H7 (cell line): Measurements from ENCODE around the gene FAM234A. TPM values are rescaled to one million over a fixed set of nuclear protein-coding genes. Genes with fewer than 3 reads are reported as not detected.
A peak's percentile ranks its signal among the peaks of the same experiment; 100 is the strongest.
"Not testable (repeated sequence)": the region's sequence is repeated elsewhere in the genome, so short reads cannot be mapped to it uniquely, and the experiment has no call there.

Experiments used
- DNase-seq: peaks from one replicate; pipeline ENCODE4 v3.0.0; 2012
- H3K27me3 ChIP-seq: 2 replicates; pipeline ENCODE4 v1.6.0; 2011; ENCODE audit warnings: mild to moderate bottlenecking, low read length; ENCODE audit not compliant: control insufficient read depth, insufficient read depth
- H3K36me3 ChIP-seq: replicated peaks from 2 replicates; pipeline ENCODE4 v1.5.1; 2011; ENCODE audit warnings: low read length; ENCODE audit not compliant: control insufficient read depth, insufficient read depth
- H3K4me3 ChIP-seq: 2 replicates; pipeline ENCODE4 v1.5.1; 2011; ENCODE audit warnings: low read depth, mild to moderate bottlenecking, control low read depth, low read length, moderate library complexity; ENCODE audit not compliant: insufficient read depth
- total RNA-seq: library from RNA; depleted of rRNA; stranded (reverse); fragments of >200 nt; shearing (Covaris generic); gene quantifications from 2 replicates; pipeline ENCODE4 v1.2.3, GENCODE V29; 2014

FAM234A gene
- total RNA-seq, 1 experiment from 2014 or later = 106 TPM

DNA sequence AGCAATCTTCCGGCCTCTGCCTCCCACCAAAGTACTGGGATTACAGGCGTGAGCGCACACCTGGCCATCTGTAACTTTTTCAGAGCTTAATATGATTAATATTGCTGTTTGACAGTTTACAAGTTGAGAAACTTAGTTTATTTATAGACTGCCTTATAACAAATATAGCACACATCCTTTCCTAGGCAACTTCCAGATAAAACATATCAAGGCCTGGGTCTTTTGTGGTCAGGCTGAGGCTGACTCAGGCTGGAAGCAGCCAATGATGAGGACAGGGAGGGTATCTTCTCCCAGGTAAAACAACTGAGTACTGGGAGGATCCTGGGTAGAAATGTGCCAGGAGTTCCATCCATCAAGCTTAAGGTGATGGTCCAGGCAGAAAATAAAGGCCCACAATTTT lies 21.6 kb upstream of the FAM234A start:
- Histone ChIP-seq H3K36me3 (peaks cover 27% of the 10 kb centered on the region), H3K27me3 (no peaks in the 10 kb centered on the region), H3K4me3 (no peak overlapping the region)
- DNase-seq = no peak

DNA sequence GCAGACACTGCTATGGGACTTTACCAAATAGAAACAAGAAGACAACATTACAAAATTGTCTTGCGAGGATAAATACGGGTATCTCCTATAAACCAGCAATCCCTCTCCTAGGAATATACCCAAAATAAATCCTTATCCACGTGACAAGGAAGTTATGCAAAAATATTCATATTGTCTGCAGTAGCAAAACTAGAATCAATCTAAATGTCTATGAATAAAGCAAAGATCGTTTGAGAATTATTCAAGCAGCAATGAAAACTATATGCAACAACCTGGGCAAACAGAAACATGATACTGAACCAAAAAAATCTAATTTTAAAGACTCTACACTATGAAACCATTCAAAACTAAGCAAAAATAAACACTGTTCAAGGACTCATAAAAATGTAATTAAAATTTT lies 14.6 kb upstream of the FAM234A start:
- H3K27me3 ChIP-seq = no peaks in the 10 kb centered on the region
- no peak for DNase-seq
- H3K36me3 ChIP-seq = peaks cover 30% of the 10 kb centered on the region
- no peak overlapping the region for H3K4me3 ChIP-seq

DNA sequence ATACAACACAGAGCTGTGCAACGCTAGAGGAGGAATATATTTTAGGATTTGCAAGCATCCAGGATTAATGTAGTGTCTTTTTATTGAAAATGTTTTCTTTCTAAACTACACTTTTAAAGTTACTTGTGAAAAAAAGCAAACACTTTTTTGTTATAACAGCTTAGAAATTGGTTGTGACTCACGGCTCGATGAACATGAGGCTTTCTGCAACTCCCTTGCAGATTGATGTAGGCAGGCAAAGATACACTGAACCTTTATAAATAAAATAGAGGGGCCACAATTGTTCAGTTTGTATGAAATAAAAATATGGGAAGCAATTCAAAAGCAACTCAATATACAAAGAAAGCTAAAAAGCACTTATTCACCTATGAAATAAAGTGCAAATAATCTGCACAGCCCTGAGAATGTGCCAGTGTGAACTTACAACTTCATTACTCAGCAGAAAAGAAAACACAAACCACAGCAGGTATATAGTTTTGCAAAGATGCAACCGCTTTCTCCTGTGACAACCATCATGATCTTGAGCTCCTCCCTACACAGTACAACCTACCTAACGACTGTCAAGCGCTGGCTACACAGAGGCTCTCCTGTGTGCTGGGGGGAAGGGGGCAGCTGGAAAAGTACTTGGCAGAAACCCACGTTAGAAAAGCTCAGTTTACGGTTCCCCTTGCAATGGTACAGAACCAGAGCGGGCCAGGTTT lies 6.3 kb upstream of the FAM234A start:
- DNase-seq = no peak
- no peaks in the 10 kb centered on the region for H3K27me3 ChIP-seq

DNA sequence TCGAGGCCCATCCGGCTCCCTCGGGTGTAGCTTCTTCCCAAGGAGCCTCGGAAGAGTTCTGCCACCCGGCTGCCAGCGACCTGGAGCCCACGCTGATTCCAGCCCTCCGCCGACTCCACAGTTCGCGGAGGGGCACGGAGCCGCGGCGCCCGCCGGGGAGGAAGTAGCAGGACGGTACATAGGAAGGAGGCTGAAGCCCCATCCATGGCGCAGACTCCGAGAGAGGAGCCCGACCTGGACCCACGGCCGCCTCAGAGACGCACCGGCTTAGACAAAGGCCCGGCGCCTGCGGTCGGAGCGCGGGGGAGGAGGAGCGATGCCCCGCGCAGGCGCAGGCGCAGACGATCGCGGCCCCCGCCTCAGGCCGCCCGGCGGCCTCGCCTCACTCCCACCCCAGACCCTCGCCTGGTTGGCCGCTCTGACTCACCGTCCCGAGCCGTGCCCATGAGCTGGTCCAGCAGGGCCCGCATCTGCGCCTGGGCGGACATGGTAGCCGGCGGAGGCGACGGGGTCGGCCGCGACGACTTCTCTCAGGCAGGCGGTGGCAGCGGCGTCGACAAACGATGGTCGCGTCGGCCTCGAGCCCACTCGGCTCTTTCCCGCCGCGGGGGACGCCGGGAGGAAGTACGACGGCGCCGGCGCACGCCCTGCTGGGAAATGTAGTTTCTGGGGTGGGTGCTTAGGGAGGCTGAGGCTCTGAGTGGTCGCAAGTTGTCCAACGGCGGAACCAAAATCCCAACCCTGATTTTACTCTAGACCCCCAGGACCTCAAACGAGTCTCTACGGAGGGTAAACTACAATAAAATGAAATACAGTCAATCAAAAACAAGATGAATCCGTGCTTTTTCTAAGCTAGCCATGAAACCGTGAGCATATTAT lies 5.5 kb upstream of the FAM234A start, which contains the start of gene LUC7L:
Gene LUC7L (minus strand): TSS at position 598 of the 879 bp plus-strand sequence. CDS start 110 bp downstream, at position 488.
- H3K4me3 ChIP-seq = peak within 1 kb of the TSS; percentile 97
- no peaks in the 10 kb centered on the region for H3K27me3 ChIP-seq
- peak; percentile 99 for DNase-seq

More for the DNA sequence above, 6.3 kb upstream of the FAM234A start:
- Histone ChIP-seq H3K4me3 (peak overlapping the region; percentile 97), H3K36me3 (peaks cover 22% of the 10 kb centered on the region)

DNA sequence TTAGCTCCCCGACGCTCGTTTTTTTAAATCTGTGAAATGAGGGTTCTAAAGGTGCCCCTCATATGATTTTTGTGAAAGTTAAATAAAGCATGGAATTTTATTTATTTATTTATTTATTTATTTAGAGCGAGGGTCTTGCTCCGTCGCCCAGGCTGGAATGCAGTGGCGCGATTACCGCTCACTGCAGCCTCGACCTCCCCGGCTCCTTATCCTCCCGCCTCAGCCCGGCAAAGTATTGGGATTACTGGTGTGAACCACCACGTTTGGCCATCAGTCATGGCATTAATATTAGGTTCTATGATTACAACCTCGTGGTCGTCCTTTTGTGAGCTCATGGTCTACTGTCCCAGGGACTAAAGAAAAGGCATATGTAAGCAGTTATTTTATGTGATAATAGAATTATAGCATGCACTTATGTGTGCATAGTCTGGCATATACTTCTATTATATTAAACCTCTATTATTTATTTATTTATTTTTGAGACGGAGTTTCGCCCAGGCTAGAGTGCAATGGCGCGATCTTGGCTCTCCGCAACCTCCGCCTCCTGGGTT lies 4.8 kb upstream of the FAM234A start:
- Histone ChIP-seq H3K4me3 (peak overlapping the region; percentile 97; the same call in 1 of the 2 replicates), H3K27me3 (no peaks in the 10 kb centered on the region), H3K36me3 (peaks cover 21% of the 10 kb centered on the region)
- DNase-seq = no peak

More for the DNA sequence above, 5.5 kb upstream of the FAM234A start, which contains the start of gene LUC7L:
- peaks cover 22% of the 10 kb centered on the region for H3K36me3 ChIP-seq

DNA sequence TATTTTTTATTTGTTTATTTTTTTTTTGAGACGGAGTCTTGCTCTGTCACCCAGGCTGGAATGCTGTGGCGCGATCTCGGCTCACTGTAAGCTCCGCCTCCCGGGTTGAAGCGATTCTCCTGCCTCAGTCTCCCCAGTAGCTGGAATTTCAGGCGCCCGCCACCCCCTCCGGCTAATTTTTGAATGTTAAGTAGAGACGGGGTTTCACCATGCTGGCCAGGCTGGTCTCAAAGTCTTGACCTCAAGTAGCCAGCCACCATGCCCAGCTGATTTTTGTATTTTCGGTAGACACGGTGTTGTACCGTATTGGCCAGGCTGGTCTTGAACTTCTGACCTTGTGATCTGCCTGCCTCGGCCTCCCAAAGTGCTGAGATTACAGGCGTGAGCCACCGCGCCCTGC lies 4.3 kb upstream of the FAM234A start:
- H3K27me3 ChIP-seq, H3K4me3 ChIP-seq, DNase-seq: not testable (repeated sequence)
- peaks cover 18% of the 10 kb centered on the region for H3K36me3 ChIP-seq

DNA sequence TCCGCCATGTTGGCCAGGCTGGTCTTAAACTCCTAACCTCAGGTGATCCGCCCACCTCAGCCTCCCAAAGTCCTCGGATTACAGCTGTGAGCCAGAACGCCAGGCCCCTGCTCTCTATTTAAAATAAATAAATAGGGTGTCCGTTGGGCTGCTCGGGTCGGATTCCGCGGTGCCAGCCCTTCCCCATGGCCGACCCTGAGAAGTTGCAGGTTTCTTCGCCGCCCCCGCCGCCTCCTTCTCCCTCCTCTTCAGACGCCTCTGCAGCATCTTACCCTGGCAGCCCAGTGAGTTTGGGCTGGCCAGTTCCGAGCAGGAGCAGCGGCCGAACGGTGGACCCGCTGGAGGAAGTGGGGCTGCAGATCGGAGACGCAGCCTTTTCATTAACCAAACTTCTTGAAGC lies 3.7 kb upstream of the FAM234A start:
- DNase-seq = no peak
- no peak overlapping the region for H3K4me3 ChIP-seq
- peaks cover 16% of the 10 kb centered on the region for H3K36me3 ChIP-seq
- no peaks in the 10 kb centered on the region for H3K27me3 ChIP-seq

DNA sequence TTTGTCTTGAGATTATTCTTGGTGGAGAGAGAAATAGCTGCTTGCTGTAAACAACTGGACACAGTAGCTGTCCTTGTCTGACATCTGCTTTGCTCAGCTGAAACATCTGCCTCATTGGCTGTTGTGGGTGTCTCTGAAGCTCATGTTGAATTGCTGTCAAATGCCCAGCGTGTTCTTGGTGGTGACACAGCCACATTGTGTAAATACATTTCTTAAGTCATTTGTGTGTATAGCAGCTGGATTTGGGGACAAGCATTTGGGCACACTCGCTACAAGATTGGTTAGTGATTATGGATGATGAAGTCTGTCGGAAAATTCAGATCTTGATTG lies 5.3 kb downstream of the FAM234A start:
- Histone ChIP-seq H3K27me3 (no peaks in the 10 kb centered on the region), H3K4me3 (no peak overlapping the region), H3K36me3 (no peaks in the 10 kb centered on the region)
- DNase-seq = no peak

DNA sequence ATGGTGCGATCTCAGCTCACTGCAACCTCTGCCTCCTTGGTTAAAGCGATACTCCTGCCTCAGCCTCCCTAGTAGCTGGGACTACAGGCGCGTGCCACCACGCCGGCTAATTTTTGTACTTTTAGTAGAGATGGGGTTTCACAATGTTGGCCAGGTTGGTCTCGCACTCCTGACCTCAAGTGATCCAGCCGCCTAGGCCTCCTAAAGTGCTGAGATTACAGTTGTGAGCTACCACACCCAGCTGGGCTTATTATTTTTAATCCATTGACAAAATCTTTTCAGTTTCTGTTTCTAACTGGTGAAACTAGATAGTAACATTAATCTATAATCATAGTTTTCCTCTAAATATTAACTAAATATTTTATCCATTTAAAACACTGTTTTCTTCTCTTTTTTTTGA lies 5.9 kb downstream of the FAM234A start:
- no peak for DNase-seq
- Histone ChIP-seq H3K27me3 (no peaks in the 10 kb centered on the region), H3K4me3 (no peak overlapping the region), H3K36me3 (no peaks in the 10 kb centered on the region)

DNA sequence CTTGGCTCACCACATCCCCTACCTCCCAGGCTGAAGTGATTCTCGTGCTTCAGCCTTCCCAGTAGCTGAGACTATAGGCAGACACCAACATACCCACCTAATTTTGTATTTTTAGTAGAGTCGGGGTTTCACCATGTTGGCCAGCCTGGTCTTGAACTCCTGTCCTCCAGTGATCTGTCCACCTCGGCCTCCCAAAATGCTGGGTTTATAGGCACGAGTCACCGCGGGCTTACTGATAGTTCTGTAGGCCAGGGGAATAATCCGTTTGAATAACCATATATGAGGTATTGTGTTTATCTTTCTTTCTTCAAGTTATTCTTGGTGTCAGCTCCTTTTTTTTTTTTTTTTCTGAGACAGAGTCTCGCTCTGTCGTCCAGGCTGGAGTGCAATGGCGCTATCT lies 7.7 kb downstream of the FAM234A start:
- no peaks in the 10 kb centered on the region for H3K27me3 ChIP-seq
- H3K4me3 ChIP-seq = no peak overlapping the region
- DNase-seq = no peak
- no peaks in the 10 kb centered on the region for H3K36me3 ChIP-seq

DNA sequence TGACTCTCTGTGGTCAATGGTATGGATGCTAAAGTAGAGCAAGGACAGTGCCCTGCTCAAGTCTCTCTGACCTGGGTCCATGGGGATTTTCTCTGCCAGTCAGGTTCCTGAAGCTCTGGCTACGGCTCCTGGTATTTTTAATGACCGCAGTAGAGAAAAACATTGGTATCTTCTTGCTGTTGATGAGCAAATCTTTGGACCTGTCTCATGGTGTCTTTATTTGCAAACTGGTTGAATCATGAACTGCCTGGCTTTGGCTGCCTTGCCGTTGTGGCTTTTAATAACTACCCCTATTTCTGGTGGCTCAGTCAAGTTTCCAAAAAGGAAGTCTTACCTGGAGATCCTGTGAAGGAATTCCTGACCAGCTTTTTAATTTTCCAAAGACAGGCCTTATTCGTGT lies 8.7 kb downstream of the FAM234A start:
- DNase-seq = no peak
- Histone ChIP-seq H3K36me3 (no peaks in the 10 kb centered on the region), H3K27me3 (no peaks in the 10 kb centered on the region), H3K4me3 (no peak overlapping the region)

DNA sequence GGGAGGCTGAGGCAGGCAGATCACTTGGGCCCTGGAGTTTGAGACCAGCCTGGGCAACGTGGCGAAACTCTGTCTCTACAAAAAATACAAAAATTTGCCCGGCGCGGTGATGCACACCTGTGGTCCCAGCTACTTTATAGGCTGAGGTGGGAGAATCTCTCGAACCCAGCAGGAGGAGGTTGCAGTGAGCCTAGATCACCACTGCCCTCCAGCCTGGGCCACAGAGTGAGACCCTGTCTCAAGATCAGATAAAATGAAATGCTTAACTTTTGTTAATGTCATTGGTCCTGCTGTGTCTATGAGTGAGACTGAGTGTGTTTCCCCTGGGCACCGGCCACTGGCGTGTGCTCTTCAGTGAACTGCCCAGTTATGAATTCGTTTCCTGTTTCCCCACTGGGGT lies 10.5 kb downstream of the FAM234A start:
- no peak overlapping the region for H3K4me3 ChIP-seq
- no peaks in the 10 kb centered on the region for H3K27me3 ChIP-seq
- H3K36me3 ChIP-seq = 0 out of 2 replicates have a peak, but pooled peaks cover 1% of the 10 kb centered on the region
- no peak for DNase-seq

DNA sequence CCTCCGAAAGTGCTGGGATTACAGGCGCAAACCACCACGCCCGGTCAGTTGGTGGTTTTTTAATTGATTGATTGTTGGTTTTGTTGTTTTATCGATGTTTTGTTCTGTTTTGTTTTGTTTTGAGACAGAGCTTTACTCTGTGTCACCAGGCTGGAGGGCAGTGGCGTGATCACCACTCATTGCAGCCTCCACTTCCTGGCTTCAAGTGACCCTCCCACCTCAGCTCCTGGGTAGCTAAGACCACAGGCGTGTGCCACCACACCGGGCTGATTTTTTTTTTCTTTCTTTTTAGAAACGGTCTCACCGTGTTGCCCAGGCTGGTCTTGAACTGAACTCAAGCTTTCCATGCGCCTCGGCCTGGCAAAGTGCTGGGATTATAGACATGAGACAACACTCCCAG lies 12.4 kb downstream of the FAM234A start:
- no peak for DNase-seq
- Histone ChIP-seq H3K36me3 (0 out of 2 replicates have a peak, but pooled peaks cover 1% of the 10 kb centered on the region), H3K27me3 (no peaks in the 10 kb centered on the region), H3K4me3 (no peak overlapping the region)

DNA sequence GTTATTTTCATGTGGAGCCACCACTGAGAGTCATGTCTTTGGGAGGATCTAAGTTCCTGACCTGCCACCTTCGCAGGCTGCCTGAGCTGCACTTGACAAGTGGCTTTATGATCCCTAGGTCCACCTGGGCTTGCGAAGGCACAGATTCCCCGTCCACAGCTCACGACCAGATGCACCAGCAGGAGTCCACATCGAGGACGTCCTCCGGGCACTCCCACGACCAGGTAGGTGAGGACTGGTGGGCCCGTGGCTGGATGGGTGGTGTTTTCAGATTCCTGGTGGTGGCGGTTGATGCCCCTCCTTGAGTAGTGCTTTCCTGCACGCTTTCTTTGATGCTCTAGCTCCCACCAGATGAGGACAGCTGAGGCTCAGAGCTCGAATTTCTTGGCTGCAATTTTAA lies 14.8 kb downstream of the FAM234A start:
- H3K36me3 ChIP-seq = 0 out of 2 replicates have a peak, but pooled peaks cover 3% of the 10 kb centered on the region
- DNase-seq = peak; percentile 46
- H3K27me3 ChIP-seq = no peaks in the 10 kb centered on the region
- H3K4me3 ChIP-seq = no peak overlapping the region
